Testis (tissue), 3 donors: Measurements from ENCODE around the gene CXCL17. TPM values are rescaled to one million over a fixed set of nuclear protein-coding genes. Genes with fewer than 3 reads are reported as not detected.

ENCODE experiments used
- DNase-seq: peaks from one replicate; pipeline ENCODE4 v3.0.0-alpha.2; 2019
- H3K27ac ChIP-seq, 2 donors: fragments of 200-600 bp; sonication (generic); one replicate each; pipeline ENCODE4 v1.5.1; 2019
- H3K27me3 ChIP-seq: fragments of 200-600 bp; sonication (generic); one replicate; pipeline ENCODE4 v1.5.1; 2019
- H3K36me3 ChIP-seq: fragments of 200-600 bp; sonication (generic); one replicate; pipeline ENCODE4 v1.5.1; 2017; ENCODE audit warnings: low read depth; ENCODE audit errors: missing control alignments
- H3K4me1 ChIP-seq: fragments of 200-600 bp; sonication (generic); one replicate; pipeline ENCODE4 v1.5.1; 2019
- H3K4me3 ChIP-seq, 2 donors: fragments of 200-600 bp; sonication (generic); one replicate each; pipeline ENCODE4 v1.5.1; 2017 to 2019
- H3K9me3 ChIP-seq: fragments of 200-600 bp; sonication (generic); one replicate; pipeline ENCODE4 v1.5.1; 2017
- CTCF ChIP-seq, 3 experiments: fragments of 450-650 bp in 2 of 3; fragments of 200-600 bp in 1 of 3; sonication (generic) in 1 of 3; IDR thresholded peaks; one replicate each; pipeline ENCODE4 v1.5.1; 2016 to 2019; ENCODE audit warnings: antibody characterized with exemption in 3 of 3, mild to moderate bottlenecking in 2 of 3, moderate library complexity in 1 of 3
- POLR2A ChIP-seq: fragments of 450-650 bp; IDR thresholded peaks from one replicate; pipeline ENCODE4 v1.6.1; 2017; ENCODE audit warnings: antibody characterized with exemption, mild to moderate bottlenecking, moderate library complexity
- WGBS, 2 donors: methylation state at CpG; one replicate each; pipeline ENCODE4 v1.1.5; 2018; 5-methylcytosine and 5-hydroxymethylcytosine counted together
- intact Hi-C: fragments of 100-400 bp; cut with DNase I; formaldehyde crosslinking; loops from one replicate; pipeline ENCODE4 v1.15.1; 2023; ENCODE audit warnings: low total_unique reads
- polyA plus RNA-seq: library from polyadenylated mRNA; stranded (reverse); fragments of 350-450 nt; fragmentation: Illumina TruSeq; extraction: RNeasy Lipid Tissue Mini Kit (QIAGEN cat#74804); gene quantifications from one replicate; pipeline ENCODE4 v1.2.3, GENCODE V29; 2014; ENCODE audit warnings: low read depth, low replicate concordance; ENCODE audit not compliant: insufficient read depth
- total RNA-seq, 2 donors: library from RNA; depleted of rRNA; stranded (reverse); fragments of >200 nt; gene quantifications; one replicate each; pipeline ENCODE4 v1.2.3, GENCODE V29; 2016

The CXCL17 gene
- total and polyA plus RNA-seq, 3 donors from 2014 or later: not detected

- TF ChIP-seq POLR2A (no peak), CTCF (IDR thresholded peaks at IDR 0.05) (no peak)
- H3K36me3 ChIP-seq: no peaks in the 10 kb centered on the region
- no peak overlapping the region for H3K4me3 ChIP-seq
- H3K4me1 ChIP-seq: no peaks in the 10 kb centered on the region
- WGBS, 2 donors: 94% methylated on average over 25 to 30 of the region's 30 CpGs
- no peak for DNase-seq
- intact Hi-C loops: no loop called here
- H3K9me3 ChIP-seq: no peaks in the 10 kb centered on the region
- no peaks in the 10 kb centered on the region for H3K27me3 ChIP-seq
- no peak overlapping the region for H3K27ac ChIP-seq
These were observed 32.4 kb downstream of the CXCL17 start for GRCh38 chr19:42410371-42410770.

- no peaks in the 10 kb centered on the region for H3K27me3 ChIP-seq
- no peak for TF ChIP-seq POLR2A
- no peak for TF ChIP-seq CTCF (IDR thresholded peaks at IDR 0.05)
- H3K27ac ChIP-seq: no peak overlapping the region
- no peak for DNase-seq
- H3K4me1 ChIP-seq: no peaks in the 10 kb centered on the region
- intact Hi-C loops: no loop called here
- no peaks in the 10 kb centered on the region for H3K36me3 ChIP-seq
- 33 to 64% methylated on average over 5 to 6 of the region's 6 CpGs for WGBS, 2 donors
- no peaks in the 10 kb centered on the region for H3K9me3 ChIP-seq
- H3K4me3 ChIP-seq: no peak overlapping the region
These were observed 33.3 kb downstream of the CXCL17 start for GRCh38 chr19:42409477-42409876.

GRCh38 chr19:42407816-42408175 is 35.0 kb downstream of the CXCL17 start:
- 97% methylated on average over 10 of the region's 10 CpGs; no CpG with 5 or more reads in 1 of the 2 donors for WGBS, 2 donors
- Histone ChIP-seq H3K27me3 (no peaks in the 10 kb centered on the region), H3K9me3 (no peaks in the 10 kb centered on the region), H3K36me3 (no peaks in the 10 kb centered on the region), H3K27ac (no peak overlapping the region), H3K4me1 (no peaks in the 10 kb centered on the region), H3K4me3 (no peak overlapping the region)
- TF ChIP-seq CTCF (IDR thresholded peaks at IDR 0.05) (no peak), POLR2A (no peak)
- DNase-seq: no peak
- intact Hi-C loops: no loop called here

- 90 to 92% methylated on average over 17 to 30 of the region's 30 CpGs for WGBS, 2 donors
- TF ChIP-seq CTCF (IDR thresholded peaks at IDR 0.05) (no peak), POLR2A (no peak)
- intact Hi-C loops: no loop called here
These were observed 35.5 kb downstream of the CXCL17 start for GRCh38 chr19:42407085-42407815.

GRCh38 chr19:42406111-42406510 is 36.6 kb downstream of the CXCL17 start:
- Histone ChIP-seq H3K4me1 (peaks cover under 1% of the 10 kb centered on the region), H3K9me3 (no peaks in the 10 kb centered on the region), H3K4me3 (no peak overlapping the region), H3K36me3 (no peaks in the 10 kb centered on the region), H3K27me3 (no peaks in the 10 kb centered on the region), H3K27ac (no peak overlapping the region)
- no peak for TF ChIP-seq CTCF (IDR thresholded peaks at IDR 0.05)
- no peak for TF ChIP-seq POLR2A
- intact Hi-C loops: no loop called here
- 97% methylated on average over 11 of the region's 11 CpGs; no CpG with 5 or more reads in 1 of the 2 donors for WGBS, 2 donors
- no peak for DNase-seq

More at GRCh38 chr19:42407085-42407815, 35.5 kb downstream of the CXCL17 start:
- Histone ChIP-seq H3K9me3 (no peaks in the 10 kb centered on the region), H3K4me1 (no peaks in the 10 kb centered on the region), H3K4me3 (no peak overlapping the region), H3K27me3 (no peaks in the 10 kb centered on the region), H3K36me3 (no peaks in the 10 kb centered on the region), H3K27ac (no peak overlapping the region)
- DNase-seq: no peak
